HG03575 (cell line): ENCODE measurements around the gene ADRA2B.

Experiments used
- ATAC-seq: cut with Tn5 transposase; IDR thresholded peaks from one replicate; pipeline ENCODE4 v1.9.1; 2021; ENCODE audit not compliant: unreplicated experiment, insufficient number of reproducible peaks, low FRiP score; ENCODE audit errors: extremely low read depth

ADRA2B gene

DNA sequence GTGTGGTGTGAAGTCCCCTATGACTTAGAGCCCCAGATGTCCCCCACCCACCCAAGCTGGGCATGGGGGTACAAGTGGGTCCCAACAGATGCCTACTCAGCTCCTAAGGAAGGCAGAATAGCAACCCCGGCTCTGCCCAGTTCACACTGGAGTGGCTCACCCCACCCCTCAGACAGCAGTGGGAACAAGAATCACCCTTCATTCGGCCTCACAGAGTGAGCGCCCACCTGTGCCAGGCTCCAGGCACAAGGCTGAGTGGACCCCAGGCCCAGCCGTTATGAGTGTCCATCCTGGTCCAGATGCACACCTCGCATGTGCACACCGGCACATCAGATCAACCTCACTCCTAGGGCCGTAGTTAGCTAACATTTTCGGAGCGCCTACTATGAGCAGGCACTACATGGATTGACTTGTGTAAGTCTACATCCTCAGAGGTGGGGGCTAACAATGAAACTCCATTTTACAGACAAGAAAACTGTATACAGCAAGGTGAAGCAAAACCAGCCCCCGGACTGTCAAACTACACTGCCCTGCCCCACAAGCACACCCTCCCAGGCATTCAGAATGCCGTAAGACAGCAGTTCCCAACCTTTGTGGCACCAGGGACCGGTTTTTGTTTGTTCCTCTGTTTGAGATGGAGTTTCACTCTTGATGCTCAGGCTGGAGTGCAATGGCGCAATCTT is 24.7 kb upstream of the ADRA2B start:
- no peak for ATAC-seq

DNA sequence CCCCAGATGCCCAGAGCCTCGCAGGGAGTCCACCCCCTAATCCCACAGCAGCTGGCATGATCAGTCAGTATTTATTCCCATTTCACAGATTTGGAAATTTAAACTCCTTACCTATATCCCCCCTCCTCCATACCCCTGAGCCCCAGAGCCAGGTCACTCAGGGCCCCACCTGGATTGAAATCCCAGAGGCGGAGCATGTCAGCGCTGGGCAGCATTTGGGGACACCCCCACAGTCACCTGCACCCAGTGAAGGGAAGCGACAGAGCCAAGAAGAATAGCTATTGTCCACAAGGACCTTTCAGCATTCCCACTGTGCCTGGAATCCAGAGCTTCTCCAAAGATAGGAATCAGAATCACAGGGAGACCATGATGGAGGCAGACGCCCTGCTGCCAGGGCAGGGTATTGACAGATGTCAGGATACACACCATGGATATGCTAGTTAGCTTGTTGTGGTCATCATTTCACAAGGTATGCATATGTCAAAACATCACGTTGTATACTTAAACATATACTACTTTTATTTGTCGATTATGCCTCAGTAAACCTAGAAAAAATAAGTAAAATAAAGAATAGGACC is 22.9 kb upstream of the ADRA2B start:
- no peak for ATAC-seq

DNA sequence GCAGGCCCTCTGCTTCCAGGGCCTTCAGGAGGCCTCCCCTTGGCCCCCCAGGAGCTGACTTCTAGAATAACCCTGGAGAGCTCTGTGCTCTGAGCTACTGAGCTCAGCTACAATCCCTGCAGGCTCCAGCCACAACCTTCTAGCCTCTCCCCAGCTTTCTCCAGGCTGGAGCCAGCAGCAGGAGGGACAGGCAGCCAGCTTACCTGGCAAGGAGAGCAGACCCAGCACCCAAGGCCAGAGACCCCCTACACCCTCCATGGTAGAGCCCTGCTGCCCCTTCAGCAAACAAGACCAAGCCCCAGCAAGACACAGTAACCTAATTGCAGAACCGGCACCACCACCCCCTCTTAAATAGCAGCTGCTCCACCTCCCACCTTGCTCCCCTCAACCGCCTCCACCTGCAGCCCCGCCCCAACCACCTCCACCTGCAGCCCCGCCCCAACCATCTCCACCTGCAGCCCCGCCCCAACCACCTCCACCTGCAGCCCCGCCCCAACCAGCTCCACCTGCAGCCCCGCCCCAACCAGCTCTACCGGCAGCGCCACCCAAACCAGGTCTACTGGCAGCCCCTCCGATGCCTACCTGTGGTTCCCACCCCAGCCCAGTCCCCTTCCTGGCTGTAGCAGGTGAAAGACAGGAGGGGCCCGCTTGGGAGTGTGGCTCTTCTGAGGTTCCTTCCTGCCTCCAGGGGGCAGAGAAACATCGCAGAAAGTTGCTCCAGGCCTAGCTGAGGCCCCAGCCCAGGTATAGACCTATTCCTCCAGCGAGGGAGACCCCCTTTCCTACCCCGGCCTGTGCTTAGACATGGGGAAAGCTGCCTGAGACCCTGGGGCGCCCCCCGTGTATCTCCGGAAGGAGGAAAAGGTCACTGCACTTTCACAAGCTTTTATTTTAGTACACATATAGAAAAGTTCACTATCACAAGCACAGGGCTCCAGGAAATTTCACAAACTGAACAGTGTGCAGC is 22.1 kb upstream of the ADRA2B start, which contains the start of gene ASTL:
ASTL (minus strand) TSS at position 324 of the 967 bp plus-strand sequence; CDS start at position 258, 66 bp downstream.
- no peak for ATAC-seq

DNA sequence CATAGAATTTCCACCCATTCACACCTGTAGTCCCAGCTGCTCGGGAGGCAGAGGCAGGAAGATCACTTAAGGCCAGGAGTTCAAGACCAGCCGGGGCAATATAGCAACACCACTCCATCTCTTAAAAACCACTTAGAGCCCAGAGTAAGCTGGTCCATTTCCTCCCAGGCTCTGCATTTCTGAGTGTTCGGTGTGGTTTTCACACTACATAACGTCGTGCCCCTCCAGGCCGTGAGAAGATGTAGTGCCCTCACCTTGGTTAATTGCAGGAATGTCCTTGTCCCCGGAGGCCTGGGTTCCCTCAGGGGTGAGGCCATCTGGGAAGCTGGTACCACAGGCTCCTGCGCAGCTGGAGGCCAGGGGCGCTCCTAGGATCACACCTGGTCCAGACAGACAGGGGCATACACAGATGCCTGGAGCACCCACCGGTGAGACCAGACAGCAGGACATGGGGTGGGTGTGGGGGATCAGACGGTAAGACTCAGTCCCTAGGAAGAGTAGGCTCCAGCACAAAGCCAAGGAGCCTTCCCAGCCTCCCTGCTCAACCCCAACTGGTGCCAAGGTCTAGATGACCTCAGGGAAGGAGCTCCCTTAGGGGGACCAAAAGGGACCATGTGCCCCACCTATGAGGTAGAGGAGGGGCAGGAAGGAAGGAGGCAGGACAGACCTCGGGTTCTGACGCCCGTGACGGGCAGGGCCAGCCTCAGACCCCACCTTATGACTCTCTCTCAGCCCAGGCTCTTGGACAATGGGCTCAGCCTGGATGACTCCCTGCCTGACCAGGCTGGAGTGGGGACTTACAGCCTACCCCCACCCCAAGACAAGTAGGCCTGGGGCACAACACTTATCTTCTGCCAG is 21.2 kb upstream of the ADRA2B start:
- no peak for ATAC-seq

DNA sequence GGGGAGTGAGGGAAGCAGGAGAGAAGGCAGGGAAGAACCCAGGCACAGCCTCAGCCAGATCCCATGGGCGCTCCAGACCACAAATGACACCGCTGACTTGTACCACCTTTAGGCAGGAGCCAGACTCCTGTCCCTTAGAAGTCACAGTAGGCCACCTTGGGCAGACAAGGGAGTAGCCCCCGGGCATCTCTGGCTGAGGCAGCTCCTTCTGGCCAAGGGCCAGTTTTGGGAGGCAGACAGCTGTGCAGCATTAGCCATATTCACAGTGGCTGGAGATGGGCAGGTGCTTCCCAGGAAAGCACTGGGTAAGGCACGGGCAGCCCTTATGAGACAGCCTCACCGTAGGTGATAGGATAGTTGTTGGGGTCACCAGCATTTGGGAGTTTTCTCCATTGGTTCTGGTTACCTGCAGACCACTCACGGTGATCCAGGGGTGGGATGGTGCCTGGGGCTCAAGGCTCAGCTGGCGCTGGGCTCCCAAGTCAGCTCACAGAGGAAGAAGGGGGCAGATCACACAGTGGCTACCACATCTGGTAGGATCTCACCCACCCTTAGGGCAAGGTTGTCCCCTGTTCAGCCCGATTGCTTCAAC is 19.9 kb upstream of the ADRA2B start:
- ATAC-seq, result no peak

GRCh38 chr2:96135621-96136020 is 19.2 kb upstream of the ADRA2B start:
- no peak for ATAC-seq

DNA sequence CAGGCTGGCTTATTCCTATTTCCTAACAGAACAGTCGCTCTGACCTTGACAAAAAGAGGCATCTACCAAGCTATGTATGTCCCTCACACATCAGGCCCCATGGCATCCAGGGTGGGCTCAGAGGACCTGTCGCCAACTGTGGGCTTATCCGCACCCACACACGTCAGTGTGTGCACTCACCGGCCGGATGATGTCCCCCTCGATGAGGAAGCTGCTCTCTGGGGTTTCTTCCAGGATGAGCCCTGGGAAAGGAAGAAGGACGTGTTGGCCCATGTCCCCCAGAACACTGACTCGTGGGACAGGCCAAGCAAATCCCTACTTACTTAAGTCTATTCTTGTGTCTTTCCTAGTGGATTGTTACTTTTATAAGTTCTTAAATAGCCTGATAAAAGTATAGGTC is 18.8 kb upstream of the ADRA2B start:
- ATAC-seq, result no peak

GRCh38 chr2:96134421-96134820 is 18.1 kb upstream of the ADRA2B start:
- no peak for ATAC-seq

- no peak for ATAC-seq
These were observed 15.7 kb upstream of the ADRA2B start for GRCh38 chr2:96131813-96132745.

DNA sequence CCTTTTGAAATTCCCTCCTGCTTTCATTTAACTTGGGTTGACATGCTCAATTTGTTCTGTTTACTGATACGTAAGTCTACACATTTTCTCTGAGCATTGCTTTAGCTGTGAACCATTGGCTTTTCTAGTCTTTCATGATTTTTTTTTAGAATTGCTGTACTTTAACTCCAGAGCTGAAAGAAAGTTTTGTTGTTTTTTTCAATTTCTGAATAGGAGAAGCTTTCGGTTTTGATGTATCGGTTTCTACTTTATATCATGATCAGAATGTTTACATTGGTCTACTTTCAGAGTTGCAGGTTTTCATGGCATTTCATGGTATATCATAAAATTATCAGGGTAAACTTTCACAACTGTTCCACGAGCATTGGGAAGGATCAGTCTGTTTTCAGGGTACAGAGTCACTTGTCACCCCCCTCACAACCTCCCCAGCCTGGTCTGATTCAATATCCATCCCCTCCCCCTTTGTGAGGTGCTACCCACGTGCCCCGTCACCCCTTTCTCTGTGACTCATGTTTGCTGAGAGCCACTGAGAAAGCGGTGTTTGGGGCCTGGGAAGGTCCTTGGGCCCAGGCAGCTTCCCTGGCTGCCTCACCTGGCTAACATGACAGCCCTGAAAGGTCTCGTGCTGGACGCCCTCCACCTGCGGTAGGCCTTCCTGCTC is 14.9 kb upstream of the ADRA2B start:
- ATAC-seq, result no peak

GRCh38 chr2:96130483-96130882 is 14.1 kb upstream of the ADRA2B start:
- ATAC-seq, result no peak

- ATAC-seq, result no peak
These were observed 13.3 kb upstream of the ADRA2B start for GRCh38 chr2:96129528-96130120.

GRCh38 chr2:96128456-96128855 is 12.1 kb upstream of the ADRA2B start:
- ATAC-seq, result no peak

GRCh38 chr2:96124406-96125265 is 8.3 kb upstream of the ADRA2B start:
- no peak for ATAC-seq

DNA sequence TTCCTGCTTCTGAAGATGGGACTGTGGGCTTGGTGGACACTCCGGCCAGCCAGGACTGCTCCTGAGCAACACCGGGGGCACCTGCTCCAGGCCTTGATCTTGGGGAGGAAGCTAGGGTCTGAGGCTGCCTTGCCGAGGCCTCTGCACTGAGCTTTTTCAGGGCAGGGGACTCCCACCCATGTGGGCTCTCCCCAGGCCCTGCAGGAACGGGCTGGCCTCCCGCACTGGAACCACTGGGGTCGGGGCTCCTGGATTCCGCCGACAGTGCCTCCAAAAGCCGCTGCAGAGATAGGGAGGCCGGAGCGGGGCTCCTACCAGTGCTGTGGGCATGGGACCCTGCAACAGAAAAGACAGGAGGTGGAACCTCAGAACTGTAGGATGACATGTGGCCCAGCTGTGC is 7.6 kb upstream of the ADRA2B start:
- ATAC-seq, result no peak

- no peak for ATAC-seq
These were observed 6.9 kb upstream of the ADRA2B start for GRCh38 chr2:96123290-96123689.
